Ecto neural progenitor cell (in vitro differentiated cells): Measurements from ENCODE around the gene BCAS3.

Experiments used
- DNase-seq: peaks from one replicate; pipeline ENCODE4 v3.0.0-alpha.2; 2018; ENCODE audit warnings: low spot score

BCAS3 gene

GRCh38 chr17:61066062-61066461 lies 388.4 kb downstream of the BCAS3 start:
- no peak for DNase-seq

- DNase-seq, result no peak
Observed at GRCh38 chr17:61070649-61071048, 393.0 kb downstream of the BCAS3 start.

- no peak for DNase-seq
Observed at GRCh38 chr17:61072648-61073047, 395.0 kb downstream of the BCAS3 start.

- DNase-seq, result no peak
Observed at GRCh38 chr17:61073131-61073530, 395.5 kb downstream of the BCAS3 start.

GRCh38 chr17:61073799-61074513 lies 396.3 kb downstream of the BCAS3 start:
- no peak for DNase-seq

- no peak for DNase-seq
Observed at GRCh38 chr17:61075988-61076387, 398.3 kb downstream of the BCAS3 start.

- DNase-seq, result no peak
Observed at GRCh38 chr17:61076621-61077031, 399.0 kb downstream of the BCAS3 start.

GRCh38 chr17:61081959-61082358 lies 404.3 kb downstream of the BCAS3 start:
- DNase-seq, result no peak

- no peak for DNase-seq
Observed at GRCh38 chr17:61084260-61084659, 406.6 kb downstream of the BCAS3 start.

- DNase-seq, result no peak
Observed at GRCh38 chr17:61087024-61087423, 409.4 kb downstream of the BCAS3 start.

GRCh38 chr17:61088556-61088955 lies 410.9 kb downstream of the BCAS3 start:
- no peak for DNase-seq

GRCh38 chr17:61091096-61091495 lies 413.4 kb downstream of the BCAS3 start:
- no peak for DNase-seq

GRCh38 chr17:61097781-61098180 lies 420.1 kb downstream of the BCAS3 start:
- no peak for DNase-seq

GRCh38 chr17:61106354-61106753 lies 428.7 kb downstream of the BCAS3 start:
- no peak for DNase-seq

- no peak for DNase-seq
Observed at GRCh38 chr17:61116577-61116976, 438.9 kb downstream of the BCAS3 start.

- DNase-seq, result no peak
Observed at GRCh38 chr17:61117983-61118382, 440.3 kb downstream of the BCAS3 start.

- no peak for DNase-seq
Observed at GRCh38 chr17:61118871-61119270, 441.2 kb downstream of the BCAS3 start.

- no peak for DNase-seq
Observed at GRCh38 chr17:61122326-61122913, 444.8 kb downstream of the BCAS3 start.

- DNase-seq, result no peak
Observed at GRCh38 chr17:61124562-61124961, 446.9 kb downstream of the BCAS3 start.

GRCh38 chr17:61126473-61127249 lies 449.0 kb downstream of the BCAS3 start:
- no peak for DNase-seq

GRCh38 chr17:61127960-61128359 lies 450.3 kb downstream of the BCAS3 start:
- no peak for DNase-seq

- no peak for DNase-seq
Observed at GRCh38 chr17:61128661-61129115, 451.0 kb downstream of the BCAS3 start.
